Erythroblast (primary cell): Measurements from ENCODE around the gene NDUFB10.
"Not testable (repeated sequence)": the region's sequence is repeated elsewhere in the genome, so short reads cannot be mapped to it uniquely, and the experiment has no call there.

ENCODE experiments used
- DNase-seq, 2 experiments: peaks; one replicate each; lab custom pipeline; 2025; lab: John Stamatoyannopoulos, UW
- GATA1 ChIP-seq: IDR thresholded peaks from 2 replicates; pipeline ENCODE4 v1.6.1; 2011; ENCODE audit warnings: low read depth, mild to moderate bottlenecking, control low read depth, low read length, moderate library complexity
- POLR2A ChIP-seq: IDR thresholded peaks from 2 replicates; pipeline ENCODE4 v1.6.1; 2011; ENCODE audit warnings: mild to moderate bottlenecking, low read length

The NDUFB10 gene

DNA sequence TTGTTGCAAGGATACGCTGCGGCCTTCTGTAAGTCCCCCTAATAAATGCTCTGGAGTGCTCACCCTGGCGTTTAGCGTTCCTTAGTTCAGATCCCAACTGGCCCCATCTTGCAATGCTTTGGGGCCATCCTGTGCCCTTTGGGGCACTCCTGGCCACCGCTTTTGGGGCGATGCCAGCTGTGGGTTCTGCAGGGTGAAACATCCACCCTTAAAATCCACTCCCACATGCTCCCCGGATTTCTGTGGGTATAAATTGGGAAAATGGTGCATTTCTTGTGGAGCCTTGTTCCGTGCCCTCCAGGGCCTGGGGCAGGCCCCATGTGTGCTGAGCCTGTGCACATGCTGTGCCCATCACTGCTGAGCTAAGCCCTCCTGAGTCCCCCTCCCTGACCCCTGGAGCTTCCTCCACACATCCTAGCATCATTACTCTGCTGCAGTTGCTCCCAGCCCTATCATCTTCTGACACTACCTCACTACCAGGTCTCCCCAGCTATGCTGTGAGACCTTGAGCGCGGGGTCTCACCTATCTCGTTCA is 22.3 kb upstream of the NDUFB10 start:
- DNase-seq: no peak
- no peak for TF ChIP-seq GATA1
- TF ChIP-seq POLR2A: no peak

DNA sequence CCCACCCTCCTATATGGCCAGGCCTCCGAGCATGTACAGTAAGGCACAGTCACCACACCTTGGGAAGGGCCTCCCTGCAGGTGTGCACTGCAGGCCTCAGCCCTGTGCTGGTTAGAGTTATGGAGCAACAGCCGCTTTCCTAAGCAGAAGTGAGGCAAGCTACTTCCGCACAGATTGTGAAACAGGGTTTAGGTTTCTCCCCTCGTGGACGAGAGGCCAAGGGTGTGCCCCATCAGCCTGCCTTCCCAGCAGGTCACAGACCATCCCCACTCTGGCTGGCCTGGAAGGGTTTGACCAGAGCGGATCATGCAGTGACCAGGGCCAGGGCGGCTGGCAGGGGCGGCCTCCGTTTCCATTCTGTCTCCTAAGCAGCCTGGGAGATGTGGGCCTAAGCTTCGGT is 21.0 kb upstream of the NDUFB10 start:
- DNase-seq: no peak
- TF ChIP-seq GATA1: no peak
- TF ChIP-seq POLR2A: no peak

DNA sequence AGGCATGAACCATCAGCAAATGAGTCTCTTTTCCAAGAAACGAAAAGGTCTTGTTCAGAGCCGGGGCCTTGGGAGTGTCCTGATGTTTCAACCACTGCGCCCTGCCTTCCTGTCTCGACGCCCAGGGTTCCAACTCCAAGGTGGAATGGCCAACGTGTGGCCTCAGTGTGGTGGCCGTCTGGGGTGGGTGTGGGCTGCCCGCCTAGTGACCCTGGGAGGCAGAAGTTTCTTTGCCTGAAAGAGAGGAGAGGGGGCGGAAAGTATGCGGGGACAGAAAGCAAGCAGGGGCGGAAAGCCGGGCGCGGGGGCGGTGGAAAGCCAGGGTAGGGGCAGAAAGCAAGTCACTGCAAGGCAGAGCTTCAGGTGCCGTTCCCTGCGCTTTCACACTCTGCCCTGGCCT is 20.4 kb upstream of the NDUFB10 start:
- no peak for DNase-seq
- TF ChIP-seq GATA1 (no peak), POLR2A (no peak)

DNA sequence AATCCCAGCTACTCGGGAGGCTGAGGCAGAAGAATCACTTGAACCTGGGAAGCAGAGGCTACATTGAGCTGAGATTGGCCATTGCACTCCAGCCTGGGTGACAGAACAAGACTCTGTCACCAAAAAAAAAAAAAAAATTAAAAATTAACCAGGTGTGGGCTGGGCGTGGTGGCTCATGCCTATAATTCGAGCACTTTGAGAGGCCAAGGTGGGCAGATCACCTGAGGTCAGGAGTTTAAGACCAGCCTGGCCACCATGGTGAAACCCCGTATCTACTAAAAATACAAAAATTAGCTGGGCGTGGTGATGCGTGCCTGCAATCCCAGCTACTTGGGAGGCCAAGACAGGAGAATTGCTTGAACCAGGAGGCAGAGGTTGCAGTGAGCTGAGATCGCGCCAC is 19.5 kb upstream of the NDUFB10 start:
- not testable (repeated sequence) for DNase-seq

DNA sequence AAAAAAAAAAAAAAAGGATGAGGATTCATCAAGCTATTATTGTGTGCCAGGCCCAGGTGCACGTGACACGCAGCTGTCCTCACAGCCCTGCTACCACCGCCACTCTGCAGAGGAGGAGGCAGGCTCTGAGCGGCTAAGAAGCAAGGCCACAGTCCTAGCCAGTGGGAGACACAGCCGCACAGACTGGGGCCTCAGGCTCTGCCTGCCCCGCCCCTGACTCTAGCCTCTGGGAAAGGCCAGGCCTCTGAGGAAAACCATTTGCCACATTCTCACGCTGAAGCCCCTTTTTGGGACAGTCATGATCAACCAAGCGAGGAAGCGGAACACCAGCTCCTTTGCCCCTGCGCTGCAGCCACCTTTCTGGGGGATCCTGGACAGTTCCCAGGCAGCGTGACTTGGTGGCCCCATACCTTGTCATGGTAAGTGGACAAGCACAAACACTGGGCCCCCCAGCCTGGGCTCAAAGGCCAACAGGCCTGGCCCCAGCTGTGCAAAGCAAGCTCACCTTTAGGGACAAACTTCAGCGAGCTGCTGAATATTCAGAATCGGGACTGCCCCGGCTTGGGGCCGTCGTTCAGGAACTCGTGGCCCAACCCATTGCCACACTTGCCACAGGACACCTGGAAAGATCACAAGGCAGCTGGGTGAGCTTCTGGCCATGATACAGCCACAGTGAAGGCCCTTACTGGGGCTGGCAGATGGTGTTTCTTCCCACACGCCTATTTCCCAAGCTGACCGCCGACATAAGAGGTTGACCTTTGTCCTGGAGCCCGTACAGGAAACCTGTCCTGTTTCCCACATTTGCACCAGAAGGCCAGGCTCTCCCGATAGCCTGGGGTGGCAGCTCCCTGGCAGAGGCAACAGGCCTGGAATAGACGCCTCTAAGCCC is 18.8 kb upstream of the NDUFB10 start:
- TF ChIP-seq GATA1 (no peak), POLR2A (no peak)
- DNase-seq: no peak

DNA sequence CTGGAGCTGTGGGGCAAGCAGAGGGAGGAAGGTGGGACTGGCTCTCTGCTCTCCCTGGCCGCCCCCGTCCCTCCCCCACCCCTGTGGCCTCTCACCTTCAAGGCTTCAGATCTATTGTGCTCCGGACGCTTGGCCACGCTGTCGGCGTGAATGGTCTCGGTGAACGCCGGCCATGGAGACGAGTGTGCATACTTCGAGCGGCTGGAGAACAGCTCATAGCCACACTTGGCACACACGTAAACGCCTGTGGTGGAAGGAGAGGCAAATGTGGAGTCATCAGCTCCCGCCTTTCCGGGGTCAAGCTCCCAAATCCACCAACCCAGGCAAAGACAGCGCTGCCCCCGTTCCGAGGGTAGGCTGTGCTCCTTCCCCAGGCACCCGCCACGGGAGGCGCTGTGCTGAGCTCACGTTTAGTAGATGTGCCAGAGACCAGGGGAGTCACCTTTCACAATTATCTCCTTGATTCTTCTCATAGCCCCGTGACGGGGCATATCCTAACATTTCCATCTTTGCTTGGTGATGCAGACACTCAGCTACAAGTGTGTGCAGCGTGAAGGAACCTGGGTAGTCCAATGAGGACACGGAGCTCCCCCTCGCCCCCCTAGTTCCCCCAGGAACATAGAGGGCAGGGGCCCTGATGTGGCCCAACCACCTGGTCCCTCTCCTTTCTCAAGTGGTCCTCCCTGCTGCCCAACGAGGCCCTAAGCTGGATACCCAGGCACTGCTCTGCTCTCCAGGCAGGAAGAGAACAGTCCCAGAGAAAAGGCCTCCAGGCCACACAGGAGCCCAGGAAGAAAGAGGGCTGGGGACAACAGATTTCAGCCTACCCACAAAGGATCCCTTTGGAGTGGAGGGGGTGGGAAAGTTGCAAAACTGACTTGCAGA is 17.9 kb upstream of the NDUFB10 start:
- TF ChIP-seq POLR2A: no peak
- no peak for TF ChIP-seq GATA1
- no peak for DNase-seq

DNA sequence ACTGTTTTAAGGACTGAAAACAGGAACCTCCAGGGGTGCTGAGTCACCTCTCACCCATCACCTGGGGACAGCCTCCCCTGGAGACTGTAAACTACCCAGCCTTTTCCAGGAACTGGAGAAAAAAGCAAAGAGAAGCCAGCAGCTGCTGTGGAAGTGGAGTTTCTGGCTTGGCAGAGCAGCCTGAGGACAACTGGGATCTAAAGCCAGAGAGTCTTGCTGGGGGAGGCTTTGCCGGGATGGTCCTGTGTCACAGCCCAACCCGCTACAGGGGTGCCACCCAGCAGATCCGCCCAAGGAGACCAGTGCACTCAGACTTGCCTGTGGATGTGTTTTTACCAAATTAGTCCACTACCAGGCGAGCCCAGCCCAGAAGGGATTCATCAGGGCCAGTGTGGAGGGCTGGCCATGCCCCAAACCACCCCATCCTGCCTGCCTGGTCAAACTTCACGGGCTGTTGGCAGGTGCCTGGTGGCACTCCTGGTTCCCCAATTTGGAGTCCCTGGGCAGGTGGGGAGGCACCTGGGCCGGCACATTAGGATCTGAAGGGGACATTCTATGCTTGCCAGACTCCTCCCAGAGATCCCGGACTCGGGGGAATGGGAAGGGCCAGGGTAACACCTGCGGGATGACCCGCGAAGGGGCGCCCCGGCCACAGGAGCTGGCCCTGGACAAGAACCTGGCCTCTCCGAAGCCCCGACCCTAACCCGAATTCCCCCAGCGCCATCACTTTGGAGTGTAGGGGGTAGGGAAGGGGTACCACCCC is 17.1 kb upstream of the NDUFB10 start:
- DNase-seq: no peak
- TF ChIP-seq POLR2A (no peak), GATA1 (no peak)

DNA sequence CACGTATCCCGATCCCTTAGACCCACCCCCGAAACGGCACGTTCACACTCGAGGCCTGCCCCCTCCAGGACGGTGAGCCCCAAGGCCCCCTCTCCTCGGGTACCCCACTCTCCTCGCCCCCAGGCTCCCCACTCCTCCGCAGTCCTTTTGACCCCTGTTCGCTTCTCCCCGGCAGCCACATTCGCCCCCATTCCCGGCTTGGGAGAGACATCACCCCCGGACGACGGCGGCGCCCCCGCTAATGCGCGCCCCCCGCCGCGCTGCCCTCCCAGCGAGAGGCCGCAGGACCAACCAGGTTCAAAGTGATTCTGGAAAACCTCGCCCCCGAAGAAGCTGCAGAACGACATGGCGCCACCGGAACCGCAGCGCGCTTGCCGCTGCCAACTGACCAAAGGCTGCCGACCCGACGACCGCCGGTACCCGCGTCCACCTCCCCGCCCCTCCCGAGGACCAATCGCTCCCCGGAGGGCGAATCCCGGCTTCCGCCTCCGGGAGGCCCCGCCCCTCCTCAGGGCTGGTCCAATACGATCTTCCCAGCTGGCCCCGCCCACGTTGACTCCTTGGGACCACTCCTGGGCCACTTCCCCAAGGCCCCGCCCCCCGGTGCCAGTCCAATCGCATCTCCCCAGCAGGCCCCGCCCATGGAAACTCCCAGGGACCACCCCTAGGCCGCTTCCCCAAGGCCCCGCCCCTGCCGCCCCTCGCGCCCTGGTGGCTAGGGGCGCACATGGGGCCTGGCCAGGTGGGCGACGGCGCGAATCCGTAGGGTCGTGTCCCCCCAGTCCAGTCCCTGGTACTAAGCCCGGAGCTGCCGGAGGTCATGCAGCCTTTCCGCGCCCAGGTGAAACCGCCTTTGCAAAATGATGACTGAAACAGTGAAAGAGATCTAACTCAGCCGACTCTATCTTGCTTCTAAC is 16.3 kb upstream of the NDUFB10 start, which contains the start of gene MSRB1:
Gene MSRB1 (minus strand): TSS at position 390 of the 917 bp plus-strand sequence. CDS start 43 bp downstream, at position 347.
- peak; percentile 64 for TF ChIP-seq POLR2A
- no peak for TF ChIP-seq GATA1
- peak; percentile 95 for DNase-seq

DNA sequence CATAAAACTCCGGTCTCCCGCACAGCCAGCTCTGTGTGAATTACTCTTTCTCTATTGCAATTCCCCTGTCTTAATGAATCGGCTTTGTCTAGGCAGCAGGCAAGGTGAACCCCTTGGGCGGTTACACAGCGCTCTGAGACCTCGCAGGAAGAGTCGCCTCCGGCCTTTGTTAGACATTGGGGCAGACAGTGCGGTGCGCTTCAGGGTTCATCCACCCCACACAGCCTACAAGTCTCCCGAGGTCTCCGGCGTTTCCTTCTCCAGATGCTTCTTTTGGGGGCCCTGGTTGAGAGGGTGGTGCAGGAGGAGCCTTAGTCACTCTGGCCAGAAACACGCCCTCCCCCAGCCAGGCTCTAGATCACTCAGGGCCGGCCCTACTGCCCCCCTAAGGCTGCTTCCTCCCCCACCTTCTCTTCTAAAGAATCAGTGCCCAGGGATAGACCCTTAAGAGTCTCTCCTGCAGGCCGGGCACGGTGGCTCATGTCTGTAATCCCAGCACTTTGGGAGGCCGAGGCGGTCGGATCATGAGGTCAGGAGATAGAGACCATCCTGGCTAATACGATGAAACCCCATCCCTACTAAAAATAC is 14.6 kb upstream of the NDUFB10 start:
- TF ChIP-seq GATA1 (no peak), POLR2A (no peak)
- no peak for DNase-seq

DNA sequence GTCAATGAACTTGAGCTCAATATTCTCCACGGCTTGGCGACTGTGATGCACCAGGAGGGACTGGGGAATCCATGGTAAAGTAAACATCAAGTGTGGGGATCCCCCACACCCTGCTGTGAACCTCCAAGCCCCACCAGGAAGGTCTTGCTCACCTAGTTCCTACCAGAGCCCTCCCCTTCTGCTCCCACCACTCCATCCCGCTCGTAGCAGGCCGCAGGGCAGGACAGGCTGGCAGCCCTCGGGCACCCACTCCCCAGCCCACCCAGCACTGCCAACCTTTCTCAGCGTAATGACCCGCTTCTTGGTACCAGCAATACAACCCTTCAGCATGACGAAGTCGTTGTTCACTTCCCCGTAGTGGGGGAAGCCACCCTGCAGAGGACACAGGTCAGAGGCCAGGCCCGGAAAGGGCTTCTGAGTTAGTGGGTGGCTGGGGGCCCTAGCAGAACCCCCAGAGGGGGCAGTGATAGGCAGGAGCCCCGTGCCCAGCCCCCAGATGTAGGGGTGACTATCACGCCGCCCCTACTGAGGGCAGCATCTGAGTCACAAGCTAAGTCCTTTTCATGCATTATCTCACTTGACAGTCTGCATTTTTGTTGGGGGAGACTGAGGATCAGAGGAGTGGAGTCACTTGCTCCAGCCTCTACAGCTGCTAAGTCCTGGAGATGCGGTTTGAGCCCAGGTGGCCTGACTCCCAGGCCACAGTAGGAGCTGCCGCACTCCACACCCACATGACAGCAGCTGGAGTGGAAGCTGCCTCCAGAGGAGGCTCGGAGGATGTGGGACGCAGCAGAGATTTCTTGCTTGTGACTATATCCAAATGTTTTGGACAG is 13.6 kb upstream of the NDUFB10 start:
- DNase-seq: no peak
- no peak for TF ChIP-seq GATA1
- TF ChIP-seq POLR2A: no peak
